CD1c-positive myeloid dendritic cell (primary cell): ENCODE data around the gene FOXA1.
A peak's percentile ranks its signal among the peaks of the same experiment; 100 is the strongest.

Experiments
- DNase-seq: peaks from one replicate; pipeline ENCODE4 v3.0.0-alpha.2; 2016; ENCODE audit errors: extremely low spot score

Gene FOXA1

DNA sequence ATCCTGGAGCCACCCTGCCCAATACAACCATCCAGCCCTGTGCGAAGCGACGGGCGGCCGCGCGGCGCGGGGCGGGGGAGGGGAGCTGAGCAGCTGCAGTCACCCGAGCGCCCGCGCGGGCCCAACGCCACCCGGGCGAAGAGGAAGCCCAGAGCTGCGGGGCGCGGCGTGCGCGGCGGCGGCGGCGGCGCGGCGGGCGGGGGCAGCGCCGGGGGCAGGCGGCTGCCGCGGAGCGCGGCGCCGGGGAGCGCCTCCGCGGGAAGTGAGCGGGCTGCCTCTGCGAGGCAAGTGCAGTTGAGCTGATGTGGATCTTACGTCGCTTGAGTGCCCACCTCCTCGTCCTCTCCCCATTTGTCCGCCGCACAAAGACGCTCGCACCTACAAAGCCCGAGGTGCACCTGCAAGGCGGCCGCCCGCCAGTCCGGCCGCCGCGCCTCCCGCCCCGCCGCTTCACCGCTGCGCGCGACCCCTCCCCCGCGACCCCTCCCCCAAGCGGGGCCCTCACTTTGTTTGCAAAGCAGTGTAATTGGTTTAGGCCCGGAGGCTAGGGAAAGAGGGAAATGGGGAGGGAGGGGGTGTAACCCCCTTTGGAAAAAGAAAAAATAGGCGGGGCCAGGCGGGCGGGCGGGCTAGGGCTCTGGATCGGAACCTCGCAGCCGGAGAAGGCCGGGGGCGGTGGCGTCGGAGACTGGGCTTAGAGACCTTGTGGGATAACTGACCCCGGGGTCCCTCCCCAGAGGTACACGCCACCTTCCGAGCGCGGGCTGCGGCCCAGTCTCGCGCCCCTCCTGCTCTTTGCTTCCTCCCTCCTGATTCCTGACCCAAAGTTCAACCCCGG is at the start of gene FOXA1, which contains the start of gene TTC6:
Gene FOXA1 (minus strand): TSS at position 279 of the 838 bp plus-strand sequence. CDS start 277 bp downstream, at position 2.
Gene TTC6 (plus strand): TSS at position 659 of the 838 bp plus-strand sequence. CDS start 26,436 bp downstream, outside the sequence.
- DNase-seq, result peak; percentile 38

DNA sequence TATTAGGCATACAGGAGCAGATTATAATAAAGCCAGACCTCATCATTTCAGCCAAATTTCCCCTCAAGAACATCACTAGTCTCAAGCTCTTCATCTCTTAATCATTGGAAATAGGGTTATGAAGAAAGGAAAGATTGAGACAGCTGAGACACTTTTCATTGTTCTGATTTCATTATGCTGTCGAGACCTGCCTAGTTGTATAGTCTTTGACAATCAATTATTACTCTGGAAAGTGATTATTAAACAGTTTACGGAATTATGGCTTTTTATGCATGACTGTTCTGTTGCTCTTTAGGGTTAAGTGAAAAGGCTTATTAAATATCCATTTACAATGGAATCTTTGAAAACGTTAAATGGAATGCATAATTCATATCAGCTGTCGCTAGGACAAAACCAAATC is 48.7 kb upstream of the FOXA1 start:
- DNase-seq, result no peak

DNA sequence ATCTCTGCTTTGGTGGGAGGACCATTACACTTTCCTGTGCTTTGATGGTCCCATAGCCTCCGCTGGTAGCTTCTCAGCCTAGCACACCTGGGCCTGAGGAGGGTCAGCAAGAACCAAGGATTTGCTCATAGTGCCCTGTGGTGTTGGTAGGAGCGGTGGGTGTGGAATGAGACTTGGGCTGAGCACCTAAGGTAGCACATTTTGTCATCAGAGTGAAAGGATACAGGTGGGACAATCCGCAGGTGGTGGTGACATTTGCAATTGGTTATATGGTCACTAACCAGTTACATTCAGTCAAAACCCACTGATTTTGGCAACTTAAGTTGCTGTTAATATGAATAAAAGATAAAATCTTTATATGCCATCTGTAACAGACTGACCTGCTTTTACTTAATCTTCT is 47.1 kb upstream of the FOXA1 start:
- no peak for DNase-seq

DNA sequence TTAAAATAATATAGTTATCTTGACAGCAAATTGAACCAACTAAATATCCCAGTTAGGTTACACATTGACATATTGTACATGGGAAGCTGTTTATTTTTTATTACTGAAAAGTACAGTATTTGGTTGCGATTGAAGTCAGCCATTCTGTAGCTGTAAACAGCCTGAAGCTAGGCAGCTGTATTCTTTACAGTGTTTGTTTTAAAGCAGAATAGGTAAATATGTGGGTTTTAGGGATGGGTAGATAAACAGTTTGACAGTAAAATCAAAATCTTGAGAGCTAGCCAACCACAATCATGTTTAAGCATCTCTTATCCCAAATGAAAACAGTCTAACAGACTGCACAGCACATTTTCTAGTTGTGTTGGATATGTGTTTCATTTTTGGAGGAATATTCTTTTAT is 46.1 kb upstream of the FOXA1 start:
- no peak for DNase-seq

DNA sequence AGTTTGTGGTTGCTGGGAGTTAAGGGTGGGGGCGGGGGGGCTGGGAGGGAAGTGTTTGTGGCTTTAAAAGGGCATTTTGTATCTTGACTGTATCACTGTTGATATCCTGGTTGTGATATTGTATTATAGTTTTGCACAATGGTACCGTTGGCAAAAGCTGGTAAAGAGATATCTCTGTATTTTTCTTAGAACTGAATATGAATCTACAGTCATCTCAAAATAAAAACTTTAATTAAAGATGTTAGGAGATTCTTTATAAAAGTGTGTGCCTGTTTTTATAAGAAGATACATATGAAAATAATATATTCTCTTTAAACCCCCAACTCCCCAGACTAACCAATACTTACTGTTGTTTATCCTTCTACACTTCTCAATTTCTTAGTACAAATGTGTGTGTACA is 43.5 kb upstream of the FOXA1 start:
- DNase-seq, result no peak

DNA sequence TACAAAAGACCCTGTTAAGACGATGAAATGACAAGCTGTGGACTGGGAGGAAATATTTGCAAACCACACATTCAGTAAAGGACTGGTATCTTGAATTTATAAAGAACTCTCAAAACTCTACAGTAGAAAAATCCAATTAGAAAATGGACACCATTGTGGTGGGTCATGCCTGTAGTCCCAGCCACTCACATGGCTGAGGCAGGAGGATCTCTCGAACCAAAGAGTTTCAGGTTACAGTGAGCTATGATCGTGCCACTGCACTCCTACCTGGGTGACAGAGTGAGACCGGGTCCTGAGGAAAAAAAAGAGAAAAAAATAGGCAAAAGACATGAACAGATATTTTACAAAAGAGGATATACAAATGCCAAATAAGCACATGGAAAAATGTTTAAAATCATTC is 42.3 kb upstream of the FOXA1 start:
- no peak for DNase-seq

DNA sequence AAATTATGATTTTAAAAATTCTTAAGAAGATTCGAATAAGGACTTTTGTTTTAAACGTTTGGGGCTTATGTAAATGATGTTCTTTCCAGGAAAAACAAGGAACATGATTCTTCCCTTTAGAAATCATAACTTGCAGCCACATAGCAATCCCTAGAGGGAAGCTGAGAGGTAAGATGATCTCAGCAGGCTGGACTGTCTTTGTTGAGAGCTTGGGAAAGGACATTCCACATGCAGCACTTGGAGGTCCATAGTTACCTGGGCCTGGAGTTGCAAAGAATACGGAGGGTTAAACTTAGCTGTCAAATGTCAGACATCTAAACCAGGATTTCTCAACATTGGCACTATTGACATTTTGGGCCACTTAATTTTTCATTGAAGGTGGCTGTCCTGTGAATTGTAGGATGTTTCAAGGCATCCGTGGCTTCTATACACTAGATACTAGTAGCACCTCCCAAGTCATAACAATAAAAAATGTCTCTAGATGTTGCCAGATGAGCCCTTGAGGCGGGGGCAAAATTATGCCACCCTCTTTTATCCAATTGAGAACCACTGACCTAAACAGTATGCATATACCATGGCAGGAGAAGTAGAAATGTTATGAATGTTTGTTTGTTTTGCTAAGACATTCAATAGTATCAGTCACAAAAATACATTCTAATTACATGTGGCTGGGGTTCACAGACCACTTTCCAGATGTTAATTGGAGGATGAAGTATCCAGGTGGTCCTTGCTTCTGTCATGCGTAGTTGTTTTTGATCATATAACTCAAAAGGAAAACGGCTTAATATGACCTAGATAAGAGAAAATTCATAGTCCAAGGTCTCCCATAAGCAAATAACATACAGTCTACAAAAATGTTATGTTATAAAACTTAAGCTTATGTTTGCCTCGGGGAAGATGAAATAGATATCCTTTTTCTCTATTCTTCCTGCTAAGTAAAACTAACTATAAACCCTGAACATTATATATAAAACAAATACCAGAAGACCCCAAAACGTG is 30.8 kb upstream of the FOXA1 start:
- no peak for DNase-seq

DNA sequence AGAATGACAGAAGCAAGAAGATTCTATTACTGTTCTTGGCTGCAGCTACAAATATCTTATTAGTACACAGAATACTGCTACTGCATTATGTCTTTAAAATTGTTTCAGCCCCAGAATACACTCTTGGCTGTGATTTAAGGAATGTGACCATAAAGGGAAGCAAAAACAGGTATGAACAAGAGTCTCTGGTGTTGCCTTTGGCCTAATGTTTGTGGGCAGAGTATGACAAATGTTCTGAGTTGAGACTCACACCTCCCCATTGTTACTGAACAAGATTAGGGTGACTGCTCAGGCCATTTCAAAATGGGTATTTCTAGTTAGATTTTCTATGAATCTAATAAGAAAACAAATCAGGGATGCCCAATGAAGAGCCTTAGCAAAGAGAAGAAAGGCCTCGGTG is 28.9 kb upstream of the FOXA1 start:
- DNase-seq, result no peak

DNA sequence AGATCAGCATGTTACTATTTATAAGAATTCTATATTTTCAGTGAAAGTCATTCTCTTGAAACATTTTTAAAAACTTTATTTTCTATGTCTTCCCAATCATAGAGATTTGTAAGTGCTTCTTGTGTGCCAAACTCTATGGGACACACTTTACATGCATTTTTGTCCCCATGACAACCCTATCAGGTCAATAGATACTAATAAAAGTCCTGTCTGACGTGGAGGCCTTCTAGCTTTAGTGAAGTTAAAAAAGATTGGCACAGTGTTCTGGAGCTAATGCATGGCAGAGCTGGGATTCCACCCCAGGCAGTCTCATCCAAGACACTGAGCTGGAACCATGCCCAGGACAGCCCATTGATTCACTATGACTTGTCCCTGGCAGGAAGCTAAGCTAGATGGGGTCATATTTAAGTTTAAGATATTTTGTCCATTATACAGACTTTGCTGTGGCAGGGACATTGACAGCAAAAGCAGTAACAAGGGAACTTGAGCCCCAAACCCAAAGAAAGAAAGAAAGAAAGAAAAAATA is 28.4 kb upstream of the FOXA1 start:
- no peak for DNase-seq

DNA sequence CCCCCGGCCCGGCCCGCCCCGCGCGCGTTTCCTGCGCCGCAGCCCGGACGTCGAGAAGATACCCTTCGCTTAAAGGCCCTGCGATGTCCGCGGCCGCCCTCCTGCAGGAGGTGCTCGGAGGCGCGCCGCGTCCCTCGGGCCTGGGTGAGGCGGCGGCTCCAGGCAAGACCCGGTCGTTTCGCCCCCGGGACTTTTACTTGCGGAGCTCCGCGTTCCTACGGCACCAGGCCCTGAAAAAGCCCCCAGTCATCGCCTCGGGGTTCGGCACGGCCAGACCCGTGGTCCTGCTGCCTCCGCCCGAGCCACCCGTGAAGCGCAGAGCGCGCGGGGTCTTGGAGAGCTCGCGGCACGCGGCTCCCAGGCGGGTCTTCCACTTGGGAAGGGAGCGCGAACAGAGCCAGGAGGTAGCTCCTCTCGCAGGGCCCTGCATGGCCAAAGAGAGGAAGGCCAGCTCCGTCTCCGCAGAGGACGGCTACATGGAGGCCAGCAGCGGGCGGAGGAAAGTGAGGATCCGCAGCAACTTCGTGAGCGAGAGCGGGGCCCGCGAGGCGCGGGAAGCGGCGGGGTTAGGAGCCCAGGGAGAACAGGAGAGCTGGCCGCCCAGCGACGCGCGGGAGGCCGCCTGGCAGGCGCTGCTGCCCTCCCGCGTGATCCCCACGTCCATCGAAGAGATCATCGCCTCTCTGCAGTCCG is 27.3 kb upstream of the FOXA1 start:
- DNase-seq, result no peak

DNA sequence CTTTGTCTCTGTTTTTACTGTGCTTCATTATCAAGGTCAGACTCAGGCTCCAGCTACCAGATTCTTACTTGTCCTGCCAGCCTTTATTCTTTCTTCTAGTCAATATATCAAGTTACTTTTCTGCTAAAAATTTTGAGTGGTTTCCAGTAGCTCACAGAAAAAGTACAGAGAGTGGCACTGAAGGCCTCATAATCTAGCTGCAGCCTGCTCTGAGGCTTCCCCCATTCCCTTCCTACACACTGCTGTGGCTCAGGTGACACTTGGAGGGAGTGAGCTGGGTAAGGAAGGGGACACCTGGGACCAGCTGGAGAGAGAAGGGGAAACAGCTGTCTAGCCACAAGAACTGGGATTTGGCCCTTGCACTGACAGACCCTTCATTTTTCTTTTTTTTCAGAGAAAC is 25.8 kb upstream of the FOXA1 start:
- no peak for DNase-seq

DNA sequence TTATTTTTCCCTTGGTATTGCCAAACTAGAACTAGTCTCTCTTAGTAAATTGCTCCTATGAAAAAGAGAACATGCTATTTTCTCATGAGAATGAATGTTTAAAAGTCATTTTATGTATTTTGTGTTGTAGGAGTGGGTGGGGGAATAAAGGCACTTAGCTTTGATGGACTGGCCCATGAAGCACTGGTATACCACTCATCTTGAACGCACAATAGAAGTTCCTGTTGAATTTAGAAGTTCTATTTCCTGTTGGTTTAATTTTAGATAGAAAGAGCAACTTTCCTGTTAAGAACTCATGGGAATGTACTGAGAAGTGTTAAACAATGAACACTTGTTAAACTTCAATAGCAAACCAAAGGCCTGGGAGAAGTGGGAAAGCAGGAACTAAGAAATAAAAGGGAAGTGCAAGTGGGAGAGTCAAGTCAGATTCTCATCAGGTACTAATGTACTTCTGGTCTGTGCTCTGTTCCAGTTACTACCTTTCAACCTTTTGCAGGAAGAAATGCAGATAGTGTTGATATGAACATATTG is 23.5 kb upstream of the FOXA1 start:
- DNase-seq, result no peak

DNA sequence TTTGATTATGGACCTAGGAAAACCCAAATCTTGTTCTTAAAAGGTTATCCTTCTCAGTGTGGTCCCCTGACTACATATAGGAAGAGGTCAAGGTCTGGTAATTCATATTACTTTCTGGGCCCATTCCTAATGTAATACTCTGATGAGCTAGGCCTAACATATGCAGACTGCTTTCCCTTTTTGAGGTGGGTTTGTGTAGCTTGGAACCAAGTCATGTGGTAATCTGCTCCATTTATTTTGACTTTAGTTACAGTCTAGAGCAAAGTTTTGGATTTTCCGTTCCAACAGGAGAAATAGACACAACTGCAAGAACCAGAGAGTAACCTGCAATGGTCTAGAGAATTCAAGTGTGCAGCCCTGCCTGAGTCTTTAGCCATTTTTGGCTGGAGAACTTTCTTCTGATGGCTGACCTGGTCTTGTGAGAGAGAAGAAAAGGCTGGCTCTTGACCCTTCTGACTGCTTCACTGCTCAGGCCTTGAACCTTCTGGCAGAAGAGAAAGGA is 22.9 kb upstream of the FOXA1 start:
- no peak for DNase-seq

DNA sequence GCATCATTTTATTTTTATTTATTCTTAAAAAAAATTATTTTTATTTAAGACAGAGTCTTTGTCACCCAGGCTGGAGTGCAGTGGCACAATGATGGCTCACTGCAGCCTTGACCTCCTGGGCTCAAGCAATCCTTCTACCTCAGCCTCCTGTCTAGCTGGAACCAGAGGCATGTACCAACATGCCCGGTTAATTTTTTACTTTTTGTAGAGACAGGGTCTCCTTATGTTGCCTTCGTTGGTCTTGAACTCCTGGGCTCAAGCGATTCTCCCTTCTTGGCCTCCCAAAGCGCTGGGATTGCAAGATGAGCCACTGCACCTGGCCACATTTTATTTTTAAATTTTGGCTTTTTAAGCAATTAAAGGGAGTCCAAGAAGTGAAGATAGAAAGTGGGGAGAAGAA is 21.8 kb upstream of the FOXA1 start:
- no peak for DNase-seq

DNA sequence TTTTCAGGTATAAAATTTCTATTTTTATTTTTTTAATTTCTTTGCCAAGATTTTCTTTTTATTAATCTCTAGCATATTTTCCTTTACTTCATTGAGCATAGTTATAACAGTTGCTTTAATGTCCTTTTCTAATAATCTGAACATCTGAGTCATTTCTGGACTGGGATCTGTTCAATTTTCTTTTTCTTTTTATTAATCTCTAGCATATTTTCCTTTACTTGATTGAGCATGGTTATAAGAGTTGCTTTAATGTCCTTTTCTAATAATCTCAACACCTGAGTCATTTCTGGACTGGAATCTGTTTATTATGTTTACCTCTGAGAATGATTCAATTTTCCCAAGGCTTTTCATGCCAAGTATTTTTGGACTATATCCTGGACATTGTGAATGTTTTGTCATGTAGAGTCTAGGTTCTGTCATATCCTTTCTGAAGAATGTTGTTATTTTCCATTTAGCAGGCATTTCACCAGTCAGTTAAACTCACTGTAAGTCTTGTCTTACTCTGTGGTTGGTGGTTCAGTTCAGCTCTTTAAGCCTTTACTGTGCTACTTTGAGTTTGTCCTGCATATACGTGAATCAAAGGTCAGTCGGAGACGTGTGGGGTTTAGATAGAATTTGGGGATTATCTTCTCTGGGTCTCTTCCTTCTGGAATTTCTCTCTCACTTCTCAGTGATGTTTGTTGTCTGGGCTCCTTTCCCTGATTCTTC is 20.7 kb upstream of the FOXA1 start:
- no peak for DNase-seq

DNA sequence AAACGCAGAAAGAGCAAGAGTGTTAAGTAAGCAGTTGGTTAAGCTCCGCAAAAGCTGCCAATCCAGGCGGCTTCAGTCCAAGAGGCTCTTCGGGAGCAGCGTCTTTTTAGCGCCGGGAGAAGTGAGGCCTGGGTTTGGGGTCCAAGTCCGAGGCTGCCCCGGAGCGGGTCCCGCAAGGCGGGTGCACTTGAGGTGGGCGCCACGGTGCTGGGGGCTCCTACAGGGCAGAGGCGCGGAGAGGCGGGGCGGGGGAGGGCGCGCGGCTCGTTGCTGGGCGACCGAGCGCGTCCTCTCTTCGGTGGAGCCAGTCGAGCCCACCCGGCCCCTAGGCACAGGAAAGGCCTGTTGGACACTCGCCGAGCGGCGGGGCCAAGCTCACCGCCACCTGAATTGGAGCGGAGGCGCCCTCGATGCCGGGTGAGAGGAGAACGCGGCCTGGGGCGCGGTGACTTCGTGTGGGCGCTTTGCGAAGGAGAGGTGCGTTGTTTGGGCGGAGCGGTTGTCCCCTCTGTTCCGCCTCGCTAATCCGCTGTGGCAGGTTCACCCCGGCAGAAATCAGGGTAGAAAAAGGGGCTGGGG is 16.0 kb upstream of the FOXA1 start:
- DNase-seq, result no peak

DNA sequence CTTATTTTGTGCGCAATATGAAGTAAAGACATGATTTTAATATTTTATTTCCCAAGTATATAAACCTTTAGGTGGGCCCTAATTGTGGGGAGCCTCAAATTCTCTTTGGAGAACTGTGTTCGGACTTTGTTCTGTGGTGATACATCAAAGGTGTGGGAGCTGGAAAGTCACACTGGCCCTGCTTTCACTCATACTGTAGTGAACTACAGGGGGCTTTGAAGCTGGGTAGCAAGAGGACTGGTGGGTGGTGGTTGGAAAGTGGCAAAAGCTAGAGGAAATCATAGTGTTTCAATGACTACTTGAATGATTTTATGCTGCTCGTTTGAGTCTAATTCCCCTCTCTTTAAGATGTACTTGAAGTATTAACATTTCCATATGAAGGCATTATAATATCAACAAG is 13.6 kb upstream of the FOXA1 start:
- DNase-seq, result no peak

DNA sequence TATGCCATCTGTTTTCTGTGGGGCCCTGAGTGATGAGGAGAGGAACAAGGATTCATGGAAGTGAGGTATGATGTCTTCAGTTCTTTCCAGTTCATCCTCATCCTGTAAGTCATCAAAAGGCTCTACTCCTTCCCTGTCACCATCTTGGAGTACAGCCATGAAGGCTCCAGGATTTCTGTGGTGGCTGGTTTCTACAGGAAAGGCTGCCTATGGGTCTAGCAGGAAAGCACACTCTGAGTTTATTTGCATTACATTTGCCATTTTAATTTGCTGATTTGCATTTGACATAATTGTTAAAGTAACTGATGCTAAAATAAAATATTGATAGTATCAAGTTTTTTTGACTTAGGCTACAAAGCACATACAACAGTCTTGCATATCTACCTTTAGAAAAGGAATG is 11.6 kb upstream of the FOXA1 start:
- no peak for DNase-seq

DNA sequence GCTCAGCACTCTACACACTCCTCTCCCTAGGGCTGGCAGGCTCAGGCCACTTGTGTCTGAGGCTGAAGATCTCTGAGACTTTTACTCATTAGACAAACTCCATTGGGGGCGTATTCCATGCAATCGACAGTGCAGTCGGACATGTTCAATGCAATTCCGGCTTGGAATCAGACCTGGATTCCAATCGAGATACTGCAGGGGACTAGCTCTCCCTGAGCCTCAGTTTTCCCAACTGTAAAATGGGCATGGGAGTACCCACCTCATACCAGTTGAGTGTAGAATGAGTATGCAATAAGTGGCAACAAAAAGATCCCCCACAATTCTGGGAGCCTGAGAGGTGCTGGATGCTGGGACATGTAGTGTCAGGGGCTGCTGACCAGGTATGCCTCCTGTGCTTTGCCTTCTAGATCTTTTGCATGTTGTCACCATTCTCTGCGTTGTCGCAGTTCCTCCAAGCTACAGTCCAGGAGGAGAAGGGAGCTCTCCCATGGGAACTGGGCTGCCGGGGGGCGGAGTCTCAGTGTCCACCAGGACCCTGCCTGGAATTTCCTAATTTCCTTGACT is 8.7 kb upstream of the FOXA1 start:
- DNase-seq, result no peak
